Stimulated activated CD8-positive, alpha-beta memory T cell treated with anti-CD3 and anti-CD28 coated beads, Interleukin-15, amount 100 ng/mL, for 24 hours (primary cell): ENCODE data around the gene SPRR1B.
"Not testable (repeated sequence)": the region's sequence is repeated elsewhere in the genome, so short reads cannot be mapped to it uniquely, and the experiment has no call there.

Experiments
- DNase-seq: peaks from one replicate; pipeline ENCODE4 v3.0.0-alpha.2; 2020; ENCODE audit warnings: low read depth

SPRR1B gene, protein sequence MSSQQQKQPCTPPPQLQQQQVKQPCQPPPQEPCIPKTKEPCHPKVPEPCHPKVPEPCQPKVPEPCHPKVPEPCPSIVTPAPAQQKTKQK

DNA sequence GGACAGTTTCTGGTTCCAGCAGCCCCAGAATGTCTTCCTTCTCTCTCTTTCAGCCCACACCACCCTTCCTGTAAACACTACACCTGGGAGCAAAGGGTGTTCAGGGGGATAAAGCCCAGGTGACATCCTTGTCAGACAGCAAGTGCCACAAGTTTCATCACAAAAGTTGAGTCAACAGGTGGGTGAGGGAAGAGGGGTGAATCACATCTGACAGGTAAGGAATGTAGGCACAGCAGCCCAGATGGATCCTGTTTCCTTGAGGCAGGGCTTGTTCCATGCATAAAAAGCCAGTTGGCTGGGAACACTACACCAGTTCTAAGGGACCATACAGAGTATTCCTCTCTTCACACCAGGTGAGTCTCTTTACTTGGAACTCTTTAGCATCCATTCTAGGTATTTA lies at the start of gene SPRR1B:
Gene SPRR1B, plus strand, starts transcription at position 309 of the 400 bp plus-strand sequence. CDS start 1,143 bp downstream, outside the sequence.
- DNase-seq = no peak

DNA sequence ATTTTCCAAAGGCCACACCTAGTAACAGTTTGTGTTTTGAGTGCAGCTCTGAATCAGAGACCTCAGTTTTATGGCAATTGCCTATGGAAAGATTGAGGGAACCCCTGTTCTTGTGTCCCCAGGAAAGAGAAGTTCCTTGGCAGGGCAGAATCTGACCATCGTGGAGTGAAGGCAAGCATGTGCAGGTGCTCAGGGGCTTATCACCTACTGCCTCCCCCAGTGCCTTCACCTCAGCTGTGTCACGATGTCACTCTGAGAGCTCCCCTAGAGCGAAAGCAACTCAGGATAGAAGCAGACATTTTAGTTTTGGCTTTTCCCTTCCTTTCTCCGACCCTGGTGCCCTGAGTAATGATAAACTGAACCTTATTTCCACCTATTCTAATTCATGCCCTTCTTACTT lies 48.9 kb upstream of the SPRR1B start:
- DNase-seq = no peak

DNA sequence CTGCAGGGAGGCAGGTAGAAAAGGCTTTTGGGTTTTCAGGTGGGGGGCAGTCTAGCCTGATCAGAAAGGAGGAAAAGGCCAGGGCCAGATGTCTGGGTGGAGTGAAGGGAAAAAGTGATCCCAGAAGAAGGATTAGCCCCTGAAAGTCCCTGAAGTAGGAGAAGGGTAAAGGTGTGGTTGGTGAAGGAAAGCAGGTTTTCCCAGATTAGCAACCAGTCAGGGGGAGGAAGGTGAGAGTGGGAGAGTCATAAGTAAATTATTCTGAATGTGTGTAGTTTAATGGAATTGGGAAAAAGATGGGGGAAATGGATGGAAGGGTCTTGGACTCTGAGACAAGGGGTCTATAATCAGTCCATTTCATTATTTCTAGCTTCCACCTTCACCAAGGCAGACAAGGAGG lies 47.8 kb upstream of the SPRR1B start:
- no peak for DNase-seq

DNA sequence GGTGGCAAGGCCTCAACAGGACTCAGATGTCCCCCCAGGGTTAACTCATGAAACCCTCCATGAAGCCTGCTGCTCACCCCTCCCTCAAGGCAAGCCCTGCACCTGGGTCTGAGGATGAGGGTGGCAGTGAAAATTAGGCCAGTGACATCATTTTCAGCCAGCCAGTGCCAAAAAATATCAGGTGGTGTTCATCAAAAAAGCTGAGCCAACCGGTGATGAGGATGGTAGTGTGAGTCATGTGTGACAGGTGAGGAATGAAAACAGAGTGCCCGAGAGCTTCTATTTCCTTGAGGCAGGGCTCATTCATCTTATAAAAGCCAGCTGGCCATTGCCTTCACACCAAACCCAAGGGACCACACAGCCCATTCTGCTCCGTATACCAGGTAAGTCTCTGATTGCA lies 47.3 kb upstream of the SPRR1B start, which contains the start of gene SPRR1A:
Gene SPRR1A, plus strand, starts transcription at position 339 of the 400 bp plus-strand sequence. CDS start 1,150 bp downstream, outside the sequence.
- no peak for DNase-seq

DNA sequence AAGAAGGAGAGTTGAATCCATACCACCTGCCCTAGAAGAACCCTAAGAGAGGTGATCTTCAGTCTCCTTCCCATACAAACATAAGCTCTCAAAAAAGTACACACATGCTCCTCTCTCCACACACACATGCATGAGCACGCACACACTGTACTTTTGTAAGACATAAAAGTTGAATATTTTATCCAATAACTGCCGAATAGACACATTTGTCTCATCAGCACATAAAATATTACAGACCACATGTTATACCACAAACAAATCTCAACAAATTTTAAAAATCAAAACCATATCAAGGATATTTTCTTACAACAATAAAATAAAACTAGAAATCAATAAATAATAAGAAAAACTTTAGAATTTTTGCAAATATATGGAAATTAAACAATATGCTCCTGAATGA lies 44.4 kb upstream of the SPRR1B start:
- DNase-seq = no peak

DNA sequence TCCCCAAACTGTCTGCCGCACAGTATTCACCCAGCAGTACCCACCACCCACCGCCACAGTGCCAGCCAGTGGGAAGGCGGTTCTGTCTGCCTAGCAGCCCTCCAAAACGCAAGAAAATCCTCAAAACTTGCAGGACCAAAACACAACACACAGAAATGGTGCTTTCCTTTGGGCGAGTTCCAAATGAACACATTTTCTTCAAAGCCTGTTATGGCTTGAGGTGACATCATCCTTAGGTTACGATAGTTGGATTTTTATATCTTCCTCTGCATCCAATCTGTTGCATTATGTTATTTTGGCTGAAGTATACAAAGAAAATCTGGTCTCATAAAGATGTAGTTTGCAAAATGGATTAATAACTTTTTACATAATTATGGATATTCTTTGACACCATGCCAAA lies 37.8 kb upstream of the SPRR1B start:
- DNase-seq = no peak

DNA sequence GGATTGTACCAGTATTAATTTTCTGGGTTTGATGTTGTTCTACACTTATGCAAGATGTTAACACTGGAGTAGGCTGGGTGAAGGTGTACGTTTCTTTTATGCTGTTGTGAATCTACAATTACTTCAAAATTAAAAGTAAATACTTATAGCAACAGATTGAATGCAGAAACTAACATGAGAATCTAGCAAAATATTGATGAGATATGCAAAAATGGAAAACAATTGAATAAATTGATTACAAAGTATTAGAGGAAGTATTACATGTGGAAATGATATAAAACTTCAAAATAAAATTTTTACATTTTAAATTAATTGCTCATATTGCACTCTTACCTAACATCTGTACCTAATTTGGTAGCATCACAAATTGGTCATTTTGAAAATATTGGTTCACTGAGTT lies 35.2 kb upstream of the SPRR1B start:
- DNase-seq = no peak

DNA sequence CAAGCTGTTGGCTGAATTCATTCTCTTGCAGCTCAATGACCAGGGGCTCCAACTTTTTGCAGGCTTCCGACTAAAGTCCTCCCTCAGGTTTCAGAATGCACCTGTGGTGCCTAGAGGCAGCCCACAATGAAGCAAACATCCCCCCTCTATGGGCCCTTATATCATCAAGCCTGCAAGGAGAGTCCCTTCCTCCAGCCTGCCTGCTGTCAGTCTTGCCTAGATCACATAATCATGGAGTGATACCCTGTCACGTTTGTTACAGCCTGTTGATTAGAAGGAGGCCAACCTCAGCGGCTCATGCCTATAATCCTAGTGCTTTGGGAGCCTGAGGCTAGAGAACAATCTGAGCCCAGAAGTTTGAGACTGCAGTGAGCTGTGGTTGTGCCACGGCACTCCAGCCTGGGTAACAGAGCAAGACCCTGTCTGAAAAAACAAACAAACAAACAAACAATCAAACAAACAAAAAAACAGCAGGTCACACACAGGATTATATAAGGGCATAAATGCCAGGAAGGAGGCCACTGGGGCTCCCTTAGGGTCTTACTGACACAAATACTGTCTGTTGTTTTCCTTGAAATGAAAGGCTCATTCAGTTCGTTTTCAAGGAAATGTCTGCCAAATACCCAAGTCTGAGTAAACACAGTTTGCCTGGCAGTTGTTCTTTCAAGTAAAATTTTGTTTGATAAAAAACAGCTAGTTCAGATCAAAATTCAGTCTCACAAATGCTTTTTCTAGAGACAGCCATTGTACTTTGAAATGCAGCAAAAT lies 34.2 kb upstream of the SPRR1B start:
- no peak for DNase-seq

DNA sequence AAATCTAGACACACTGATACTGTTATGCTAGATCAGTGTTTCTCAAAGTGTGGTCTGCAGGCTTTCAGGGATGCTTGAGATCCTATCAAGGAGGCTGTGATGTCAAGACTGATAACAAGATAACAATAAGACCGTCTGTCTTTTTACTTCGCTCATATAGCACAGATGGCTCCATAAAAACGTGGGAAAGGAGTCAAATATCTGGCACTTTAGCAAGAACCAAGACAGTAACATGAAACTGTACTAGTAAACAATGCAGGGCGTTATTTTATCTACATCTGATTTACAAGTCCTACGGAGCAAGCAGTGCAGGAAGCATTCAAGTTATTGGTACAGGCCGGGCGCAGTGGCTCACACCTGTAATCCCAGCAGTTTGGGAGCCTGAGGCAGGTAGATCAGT lies 33.1 kb upstream of the SPRR1B start:
- no peak for DNase-seq

DNA sequence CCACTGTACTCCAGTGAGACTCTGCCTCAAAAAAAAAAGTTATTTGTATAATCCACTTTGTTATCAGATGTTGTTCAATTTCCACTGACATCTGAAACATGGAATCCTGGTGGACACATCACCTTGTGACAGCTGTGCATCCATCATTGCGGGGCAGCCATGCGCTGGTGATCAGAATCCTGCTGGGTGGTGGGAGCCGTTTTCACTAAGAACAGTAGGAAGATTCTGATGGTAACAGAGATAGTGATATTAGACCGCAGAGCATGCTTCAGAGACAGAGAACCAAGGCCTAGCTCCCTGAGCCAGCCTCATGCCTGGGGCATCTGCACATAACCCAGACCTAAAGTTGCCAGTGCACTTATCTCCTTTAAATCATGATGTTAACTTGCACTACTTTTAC lies 32.5 kb upstream of the SPRR1B start:
- no peak for DNase-seq

DNA sequence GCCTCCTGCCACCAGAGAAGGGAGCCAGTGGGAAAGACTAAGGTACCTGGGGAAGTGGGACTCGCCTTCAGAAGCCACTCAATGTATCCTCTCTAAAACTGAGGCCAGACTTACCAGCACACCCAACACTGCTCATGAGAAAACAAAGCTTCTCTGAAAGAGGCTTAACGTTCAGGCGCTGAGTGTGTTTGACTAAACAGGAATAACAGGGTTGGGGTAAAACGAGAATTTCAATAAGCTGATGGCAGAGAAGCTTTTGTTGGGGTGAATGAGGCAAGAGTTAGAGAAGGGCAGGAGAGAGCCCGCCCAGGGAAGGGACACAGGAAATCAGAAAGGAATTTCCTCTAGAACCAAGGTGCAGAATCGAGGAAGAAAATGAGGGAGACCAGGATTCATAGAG lies 31.2 kb upstream of the SPRR1B start:
- DNase-seq = no peak

DNA sequence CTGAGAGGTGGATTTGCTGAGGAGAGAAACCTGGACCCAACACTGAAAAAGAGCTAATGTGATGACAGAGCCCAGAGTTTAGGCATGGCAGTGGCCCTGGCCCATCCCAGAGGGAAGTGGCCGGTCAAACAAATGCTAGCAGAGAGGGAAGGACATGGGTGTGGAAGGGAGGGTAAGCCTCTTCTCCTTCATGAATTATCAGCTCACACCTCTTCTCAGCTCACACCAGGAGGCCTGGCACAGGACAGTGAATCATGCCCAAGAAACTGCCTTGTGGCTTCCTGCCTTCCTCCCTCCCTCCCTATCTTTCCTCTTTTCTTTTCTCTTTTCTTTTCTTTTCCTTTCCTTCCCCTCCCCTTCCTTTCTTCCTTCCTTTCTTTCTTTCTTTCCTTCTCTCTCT lies 30.7 kb upstream of the SPRR1B start:
- no peak for DNase-seq

DNA sequence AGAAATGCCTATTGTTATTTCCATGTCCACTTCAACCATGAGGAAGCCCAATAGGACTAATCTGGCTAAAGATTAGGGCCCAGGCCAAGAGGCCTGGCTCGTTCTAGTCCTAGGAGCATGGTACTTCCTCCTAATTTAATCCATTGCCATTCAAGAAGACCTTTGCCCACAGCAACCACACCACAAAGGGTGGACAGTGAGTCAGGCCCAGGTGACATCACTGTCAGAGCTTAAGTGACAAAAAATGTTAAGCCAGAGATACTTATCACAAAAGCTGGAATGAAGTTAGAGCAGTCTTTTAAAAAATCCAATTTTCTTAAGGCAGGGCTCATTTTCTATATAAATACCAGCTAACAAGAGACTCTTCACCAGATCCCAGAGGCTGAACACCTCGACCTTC lies 29.6 kb upstream of the SPRR1B start, which contains the start of gene SPRR3:
Gene SPRR3, plus strand, starts transcription at position 368 of the 400 bp plus-strand sequence. CDS start 1,272 bp downstream, outside the sequence.
- no peak for DNase-seq

DNA sequence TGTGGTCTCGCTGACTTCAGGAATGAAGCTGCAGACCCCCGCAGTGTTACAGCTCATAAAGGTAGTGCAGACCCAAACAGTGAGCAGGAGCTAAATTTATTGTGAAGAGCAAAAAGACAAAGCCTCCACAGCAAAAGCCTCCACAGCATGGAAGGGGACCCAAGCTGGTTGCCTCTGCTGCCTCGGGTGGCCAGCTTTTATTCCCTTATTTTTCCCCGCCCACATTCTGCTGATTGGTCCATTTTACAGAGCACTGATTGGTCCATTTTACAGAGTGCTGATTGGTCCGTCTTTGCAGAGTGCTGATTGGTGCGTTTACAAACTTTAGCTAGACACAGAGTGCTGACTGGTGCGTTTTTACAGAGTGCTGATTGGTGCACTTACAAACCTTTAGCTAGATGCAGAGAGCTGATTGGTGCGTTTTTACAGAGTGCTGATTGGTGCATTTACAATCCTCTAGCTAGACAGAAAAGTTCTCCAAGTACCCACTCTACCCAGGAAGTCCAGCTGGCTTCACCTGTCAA lies 19.7 kb upstream of the SPRR1B start:
- not testable (repeated sequence) for DNase-seq

DNA sequence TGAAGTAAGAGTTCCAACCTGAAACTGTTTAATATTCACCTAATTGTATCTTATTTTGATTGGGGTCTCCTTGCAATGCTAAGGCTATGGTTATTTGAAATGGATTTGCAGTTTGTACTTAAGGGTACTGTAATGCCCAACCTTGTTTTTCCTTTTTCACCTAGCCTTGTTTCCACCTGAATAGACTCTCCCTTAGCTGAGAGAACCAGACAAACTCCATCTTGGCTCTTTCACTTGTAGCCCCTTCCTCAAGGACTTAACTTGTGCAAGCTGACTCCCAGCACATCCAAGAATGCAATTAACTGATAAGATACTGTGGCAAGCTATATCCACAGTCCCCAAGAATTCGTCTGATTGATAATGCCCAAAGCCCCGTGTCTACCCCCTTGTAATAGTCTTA lies 9.2 kb upstream of the SPRR1B start:
- not testable (repeated sequence) for DNase-seq

DNA sequence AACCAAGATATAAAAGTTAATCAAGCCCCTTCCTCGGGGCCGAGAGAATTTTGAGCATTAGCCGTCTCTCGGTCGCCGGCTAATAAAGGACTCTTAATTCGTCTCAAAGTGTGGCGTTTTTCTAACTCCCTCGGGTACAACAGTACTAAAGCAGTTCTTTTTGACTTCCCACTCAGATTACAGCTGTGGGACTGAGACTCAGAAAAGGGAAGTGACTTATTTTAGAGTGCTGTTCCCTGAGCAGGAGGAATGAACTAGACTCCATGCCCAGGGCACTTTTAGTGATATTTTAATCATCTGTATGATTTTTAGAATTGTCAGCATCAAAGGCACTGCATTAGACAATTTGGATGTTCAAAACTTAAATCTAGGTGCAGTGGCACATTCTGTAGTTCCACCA lies 8.7 kb upstream of the SPRR1B start:
- DNase-seq = not testable (repeated sequence)

DNA sequence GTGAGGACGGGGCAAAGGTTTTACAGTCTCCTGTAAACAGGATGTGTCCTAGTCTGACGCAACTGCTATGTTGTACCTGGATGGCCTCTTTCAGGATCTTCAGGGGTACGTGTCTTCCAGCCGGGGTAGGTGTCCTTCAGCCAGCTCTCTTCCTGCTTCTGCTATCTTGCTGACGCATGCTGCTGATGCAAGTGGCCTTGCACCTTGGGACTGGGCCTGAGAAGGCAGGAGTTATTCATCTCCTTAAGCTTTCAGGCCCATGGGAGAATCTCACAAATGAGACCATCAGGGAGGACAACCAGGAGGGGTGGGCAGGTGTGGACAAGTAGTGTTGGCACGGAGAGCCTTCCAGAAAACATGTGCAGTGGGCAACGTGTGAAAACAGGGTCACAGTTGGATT lies 7.9 kb upstream of the SPRR1B start:
- no peak for DNase-seq

DNA sequence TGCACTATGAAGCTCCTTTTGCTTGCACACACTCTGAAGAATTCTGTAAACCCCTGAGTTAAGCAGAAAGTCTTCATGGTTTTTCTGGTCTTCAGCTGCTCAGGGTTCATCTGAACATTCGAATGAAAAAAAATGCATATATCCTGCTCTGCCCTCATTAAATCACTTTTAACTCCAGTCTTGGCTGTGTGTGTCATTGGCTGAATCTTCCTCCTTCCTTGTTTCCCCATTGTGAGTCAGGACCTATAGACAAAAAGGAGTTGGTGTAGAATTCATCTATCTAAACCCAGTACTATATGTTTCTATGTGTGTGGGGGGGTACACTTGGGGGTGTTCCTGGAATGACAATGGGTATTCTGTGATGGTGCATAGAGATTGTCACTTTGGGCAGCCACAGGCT lies 6.6 kb upstream of the SPRR1B start:
- DNase-seq = no peak

DNA sequence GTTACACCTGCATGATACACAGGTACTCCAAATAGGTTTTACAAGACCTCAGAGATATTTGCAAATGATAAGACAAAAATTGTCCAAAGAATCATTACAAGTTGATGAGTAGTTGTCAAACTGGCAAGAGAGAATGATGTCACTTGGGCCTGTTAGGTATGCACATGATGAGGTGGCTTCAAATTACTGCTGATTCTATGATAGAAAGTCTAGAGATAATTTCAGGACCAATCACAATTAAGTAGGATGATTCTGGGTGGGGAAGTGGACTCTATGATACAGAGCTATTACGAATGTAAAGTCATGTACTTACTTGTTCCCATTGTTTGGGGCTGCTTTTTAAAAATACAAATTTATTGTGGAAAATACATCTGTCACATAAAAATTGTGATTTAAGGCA lies 5.2 kb upstream of the SPRR1B start:
- DNase-seq = no peak

DNA sequence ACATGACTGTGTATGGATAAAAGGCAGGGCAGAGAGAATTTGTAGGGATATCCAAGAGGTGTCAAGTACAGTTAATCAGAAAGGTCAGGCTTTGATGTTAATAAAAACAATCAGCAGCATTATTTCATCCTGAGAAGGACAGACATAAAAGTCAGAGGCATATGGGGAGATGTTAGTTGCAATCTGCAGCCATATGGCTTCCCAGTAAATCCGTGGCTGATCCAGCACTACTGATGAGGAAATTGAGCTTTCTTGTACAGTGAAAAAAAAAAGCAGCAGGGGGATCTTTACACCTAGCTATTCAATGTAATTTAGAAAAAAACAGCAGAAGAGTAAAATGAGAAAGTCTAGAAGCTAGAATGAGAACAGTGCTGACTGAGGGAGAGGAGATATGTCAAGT lies 2.2 kb upstream of the SPRR1B start:
- no peak for DNase-seq

DNA sequence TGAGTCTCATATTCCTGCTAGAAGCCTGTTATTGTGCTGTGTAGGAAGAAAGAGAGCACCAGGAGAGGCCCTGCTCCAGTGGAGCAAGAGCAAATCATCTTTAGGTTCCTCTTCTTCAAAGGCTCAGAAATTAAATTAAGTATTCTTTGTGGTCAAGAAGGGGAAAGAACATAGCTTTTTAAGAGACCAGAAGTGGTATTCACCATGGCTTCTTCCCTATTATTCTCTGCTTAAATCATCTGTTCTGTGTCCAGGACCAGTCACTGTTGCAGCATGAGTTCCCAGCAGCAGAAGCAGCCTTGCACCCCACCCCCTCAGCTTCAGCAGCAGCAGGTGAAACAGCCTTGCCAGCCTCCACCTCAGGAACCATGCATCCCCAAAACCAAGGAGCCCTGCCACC lies 1.1 kb downstream of the SPRR1B start:
- DNase-seq = no peak

DNA sequence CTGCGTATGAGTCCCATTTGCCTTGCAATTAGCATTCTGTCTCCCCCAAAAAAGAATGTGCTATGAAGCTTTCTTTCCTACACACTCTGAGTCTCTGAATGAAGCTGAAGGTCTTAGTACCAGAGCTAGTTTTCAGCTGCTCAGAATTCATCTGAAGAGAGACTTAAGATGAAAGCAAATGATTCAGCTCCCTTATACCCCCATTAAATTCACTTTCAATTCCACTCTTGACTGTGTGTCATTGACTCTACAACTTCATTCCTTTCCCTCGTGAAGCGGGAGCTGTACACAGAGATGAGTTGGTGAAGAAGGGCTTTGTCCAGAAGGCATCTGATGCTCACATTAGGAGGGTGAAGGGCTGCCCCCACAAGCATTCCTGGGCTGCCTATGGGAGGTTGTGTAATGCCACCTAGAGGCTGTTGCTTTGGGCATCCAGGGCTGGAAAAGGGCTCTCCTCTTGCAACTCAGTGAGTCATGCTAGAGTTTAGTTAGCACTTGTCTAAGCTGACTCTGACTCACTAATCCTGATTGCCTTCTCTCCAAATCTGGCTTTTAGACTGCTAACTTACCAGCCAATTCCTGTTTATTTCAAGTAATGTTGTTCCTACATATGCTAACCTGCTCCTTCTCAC lies 1.8 kb downstream of the SPRR1B start:
- DNase-seq = no peak

DNA sequence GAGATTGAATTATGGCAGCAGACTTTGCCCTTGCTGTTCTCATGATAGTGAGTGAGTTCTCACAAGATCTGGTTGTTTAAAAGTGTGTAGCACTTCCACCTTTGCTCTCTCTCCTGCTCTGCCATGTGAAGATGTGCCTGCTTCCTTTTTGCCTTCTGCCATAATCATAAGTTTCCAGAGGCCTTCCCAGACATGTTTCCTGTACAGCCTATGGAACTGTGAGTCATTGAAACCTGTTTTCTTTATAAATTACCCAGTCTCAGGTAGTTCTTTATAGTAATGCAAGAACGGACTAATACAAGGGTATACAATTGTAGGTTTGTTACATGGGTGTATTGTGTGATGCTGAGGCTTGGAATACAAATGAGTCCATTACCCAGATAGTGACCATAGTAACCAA lies 4.2 kb downstream of the SPRR1B start:
- no peak for DNase-seq
